Activated naive CD4-positive, alpha-beta T cell (primary cell): ENCODE results near the gene GNAT3.

Experiments used
- DNase-seq, 4 experiments: peaks; one replicate each; lab custom pipeline; 2025; lab: John Stamatoyannopoulos, UW

The GNAT3 gene

DNA sequence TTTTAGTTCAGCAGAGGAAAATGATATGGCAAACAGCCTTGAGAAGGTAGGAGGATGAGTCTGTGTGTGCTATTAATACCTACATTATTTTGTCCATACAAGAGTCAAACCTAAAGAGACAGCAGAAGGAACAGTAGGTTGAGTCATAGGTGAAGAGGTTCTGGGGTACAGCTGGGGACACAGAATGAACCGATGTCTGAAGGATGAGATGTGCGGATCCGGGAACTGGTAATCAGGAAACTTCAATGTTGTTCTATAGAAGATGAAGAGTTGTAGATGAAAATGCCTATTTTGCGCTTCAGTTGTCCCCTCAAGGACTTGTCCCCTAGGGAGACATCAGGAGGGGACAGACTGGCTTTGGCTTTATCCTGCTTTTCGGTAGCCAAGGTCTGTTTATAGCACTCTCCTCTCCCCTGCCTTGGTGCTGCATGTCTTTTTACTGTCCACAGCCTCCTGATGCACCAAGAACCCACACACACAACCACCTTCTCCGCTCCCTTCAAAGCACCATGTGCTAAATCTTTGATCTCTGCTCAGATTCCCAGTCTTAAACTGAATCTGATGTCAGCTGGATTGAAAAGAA, 94.6 kb downstream of the GNAT3 start:
- DNase-seq: no peak

DNA sequence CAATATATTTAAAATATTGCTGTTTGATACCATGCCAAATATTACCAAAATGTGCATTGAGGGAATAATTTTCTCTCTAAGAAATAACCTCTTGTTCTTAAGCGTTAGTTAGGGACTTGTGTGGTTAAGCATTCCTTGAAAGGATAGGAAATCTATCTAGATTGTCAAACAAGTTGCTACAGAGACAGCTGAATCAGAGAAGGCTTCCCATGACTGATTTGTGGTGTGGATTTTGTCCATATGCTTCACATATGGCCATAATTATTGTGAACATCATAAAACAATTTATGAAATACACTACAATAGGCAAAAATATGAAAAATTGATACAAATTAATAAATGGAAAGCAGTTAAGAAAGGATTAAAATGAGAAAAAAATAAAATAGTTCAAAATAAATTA, 96.3 kb downstream of the GNAT3 start:
- DNase-seq: no peak

GRCh38 chr7:80415114-80415513, 96.8 kb downstream of the GNAT3 start:
- no peak for DNase-seq

GRCh38 chr7:80414331-80414730, 97.5 kb downstream of the GNAT3 start:
- no peak for DNase-seq

- no peak for DNase-seq
Measured at GRCh38 chr7:80413383-80413945, 98.4 kb downstream of the GNAT3 start.

GRCh38 chr7:80412842-80413241, 99.0 kb downstream of the GNAT3 start:
- no peak for DNase-seq

- DNase-seq: no peak
Measured at GRCh38 chr7:80411621-80412020, 100.2 kb downstream of the GNAT3 start.

- DNase-seq: no peak
Measured at GRCh38 chr7:80410081-80410480, 101.8 kb downstream of the GNAT3 start.
